ENCODE results near the gene PER3. TPM values are rescaled to one million over a fixed set of nuclear protein-coding genes. Genes with fewer than 3 reads are reported as not detected.

The PER3 gene
- total and polyA plus RNA-seq, 12 donors, result 2.1 to 36.3 (median 16.9) TPM

DNA sequence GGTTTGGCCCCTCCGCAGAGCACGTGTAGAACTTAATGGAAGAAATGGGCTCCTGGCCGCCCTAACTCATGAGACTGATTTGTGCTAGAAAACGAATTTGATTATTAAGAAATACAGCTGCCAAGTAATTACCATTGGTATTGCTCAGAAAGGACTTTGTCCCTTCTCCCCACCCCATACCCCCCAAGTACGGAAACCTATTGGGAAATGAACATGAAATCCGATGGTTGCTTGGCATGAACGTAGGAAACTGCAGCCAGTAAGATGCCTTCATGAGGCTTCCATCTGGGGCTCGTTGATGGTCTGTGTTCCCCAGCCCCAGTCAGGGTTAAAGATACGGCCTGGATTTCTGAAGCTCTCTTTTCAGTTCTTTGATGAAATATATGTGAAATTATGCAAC is 21.4 kb downstream of the PER3 start:
- H3K36me3 ChIP-seq, result peaks cover 0 to 100% (median 75%) of the 10 kb centered on the region in 9 donors
- H3K9me3 ChIP-seq, result no peaks in the 10 kb centered on the region
- intact Hi-C loops (cut with DNase I), result no loop called here
- H3K4me1 ChIP-seq, result no peaks in the 10 kb centered on the region
- no peak overlapping the region for H3K27ac ChIP-seq
- DNase-seq, result no peak
- no peak for TF ChIP-seq CTCF (IDR thresholded peaks at IDR 0.05)
- ATAC-seq, result no peak
- no peak overlapping the region for H3K4me3 ChIP-seq
- 93% methylated on average over 9 of the region's 9 CpGs for WGBS, 2 donors
- no peaks in the 10 kb centered on the region for H3K27me3 ChIP-seq

DNA sequence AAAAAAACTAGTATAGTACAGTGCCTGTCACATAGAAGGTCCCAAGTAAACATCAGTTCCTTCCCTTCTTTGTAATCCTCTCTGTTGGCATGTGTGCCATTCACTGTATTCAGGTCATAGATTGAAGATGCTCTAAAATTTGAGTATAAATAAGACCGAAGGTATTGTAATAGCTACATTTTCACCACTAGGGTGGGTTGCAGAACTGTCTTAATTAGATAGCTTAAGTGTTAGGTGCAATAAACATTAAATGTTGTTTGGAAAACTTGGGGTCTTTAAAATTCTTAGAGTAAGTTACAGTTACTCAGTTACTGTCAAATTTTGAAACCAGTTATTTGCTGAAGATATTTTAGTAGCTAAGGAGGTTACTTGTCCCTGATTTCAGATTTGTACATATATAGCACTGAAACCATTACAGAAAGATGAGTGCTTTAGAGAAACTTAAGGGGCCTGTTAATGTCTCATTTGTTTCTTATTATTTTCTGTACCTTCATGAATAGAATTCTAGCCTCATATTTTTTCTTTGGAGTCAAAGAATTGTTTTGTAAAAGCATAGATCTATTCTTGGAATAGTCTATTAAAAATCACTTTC is 24.3 kb downstream of the PER3 start:
- Histone ChIP-seq H3K4me3 (no peak overlapping the region), H3K4me1 (no peaks in the 10 kb centered on the region), H3K36me3 (peaks cover 0 to 100% (median 80%) of the 10 kb centered on the region in 9 donors), H3K27me3 (no peaks in the 10 kb centered on the region), H3K9me3 (peaks cover 0 to 8% (median 3%) of the 10 kb centered on the region in 11 donors), H3K27ac (no peak overlapping the region)
- TF ChIP-seq CTCF (IDR thresholded peaks at IDR 0.05), result peak in 7 of 9 donors; percentile 28 to 55 (median 39)
- 31 to 40% methylated on average over 1 of the region's 1 CpG for WGBS, 2 donors
- DNase-seq, result no peak
- intact Hi-C loops (cut with DNase I), result no loop called here
- no peak for ATAC-seq

DNA sequence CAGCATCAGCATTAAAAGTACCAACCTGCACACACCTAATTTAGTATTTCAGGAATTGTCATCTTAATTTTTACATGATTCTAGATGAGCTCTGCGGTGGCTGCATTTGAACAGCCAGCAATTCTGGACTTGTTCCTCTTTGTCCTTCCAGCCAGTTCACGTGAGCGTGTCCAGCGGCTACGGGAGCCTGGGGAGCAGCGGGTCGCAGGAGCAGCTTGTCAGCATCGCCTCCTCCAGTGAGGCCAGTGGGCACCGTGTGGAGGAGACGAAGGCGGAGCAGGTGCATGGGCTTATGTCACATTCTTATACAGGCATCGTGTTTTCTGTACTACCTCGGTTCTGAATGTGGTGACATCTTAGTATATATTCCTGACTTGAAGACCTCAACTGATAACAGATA is 25.7 kb downstream of the PER3 start:
- Histone ChIP-seq H3K36me3 (peaks cover 0 to 100% (median 83%) of the 10 kb centered on the region in 9 donors), H3K4me1 (no peaks in the 10 kb centered on the region), H3K9me3 (peaks cover 0 to 17% (median 9%) of the 10 kb centered on the region in 11 donors), H3K27ac (no peak overlapping the region), H3K27me3 (no peaks in the 10 kb centered on the region), H3K4me3 (no peak overlapping the region)
- DNase-seq (no peak), ATAC-seq (no peak)
- intact Hi-C loops (cut with DNase I), result loop anchor here in 1 of 10 donors (10.0 kb wide), 1 partner anchor 95 kb away; no protein-coding TSS in a partner anchor
- 94 to 96% methylated on average over 13 of the region's 13 CpGs for WGBS, 2 donors
- no peak for TF ChIP-seq CTCF (IDR thresholded peaks at IDR 0.05)

- DNase-seq (no peak), ATAC-seq (no peak)
- H3K4me1 ChIP-seq, result no peaks in the 10 kb centered on the region
- WGBS, 2 donors, result 91 to 95% methylated on average over 7 of the region's 7 CpGs
- H3K36me3 ChIP-seq, result peaks cover 0 to 100% (median 76%) of the 10 kb centered on the region in 9 donors
- H3K27ac ChIP-seq, result no peak overlapping the region
- peaks cover 0 to 17% (median 9%) of the 10 kb centered on the region in 11 donors for H3K9me3 ChIP-seq
- no peaks in the 10 kb centered on the region for H3K27me3 ChIP-seq
- no peak for TF ChIP-seq CTCF (IDR thresholded peaks at IDR 0.05)
- no peak overlapping the region for H3K4me3 ChIP-seq
- intact Hi-C loops (cut with DNase I), result loop anchor here in 1 of 10 donors (10.0 kb wide), 1 partner anchor 94 kb away; no protein-coding TSS in a partner anchor
Observed at GRCh38 chr1:7810395-7810794, 26.3 kb downstream of the PER3 start.
